A673 (cell line): ENCODE data around the gene MCM9. TPM values are rescaled to one million over a fixed set of nuclear protein-coding genes. Genes with fewer than 3 reads are reported as not detected.

ENCODE experiments used
- BruUV-seq: library from RNA; stranded (reverse); fragments of 400-500 nt; replicated peaks from 2 replicates; lab custom pipeline; 2021; lab: Mats Ljungman, UMichigan
- CTCF ChIA-PET: fragments of 300-600 bp; sonication (Branson Sonifier 250); formaldehyde crosslinking; loops from one replicate; lab custom pipeline; 2022; ENCODE audit warnings: antibody characterized with exemption; lab: Charles Lee
- POLR2A ChIA-PET: fragments of 300-600 bp; sonication (Branson Sonifier 250); formaldehyde crosslinking; loops from one replicate; lab custom pipeline; 2022; ENCODE audit warnings: antibody characterized with exemption; ENCODE audit not compliant: low non-redundant PET; lab: Charles Lee
- DNase-seq: peaks from one replicate; pipeline ENCODE4 v3.0.0-alpha.2; 2015; ENCODE audit warnings: low spot score
- H3K27ac ChIP-seq: fragments of 200-600 bp; sonication (generic); 2 replicates; pipeline ENCODE4 v1.5.1; 2016; ENCODE audit warnings: mixed run types, low read depth, mild to moderate bottlenecking, mixed read lengths, antibody characterized with exemption, low read length; ENCODE audit not compliant: poor library complexity, severe bottlenecking
- H3K27me3 ChIP-seq: fragments of 200-600 bp; sonication (generic); replicated peaks from 2 replicates; pipeline ENCODE4 v1.6.1; 2017; ENCODE audit warnings: mixed run types, low read depth, mild to moderate bottlenecking, mixed read lengths, antibody characterized with exemption, low read length; ENCODE audit not compliant: insufficient read depth, poor library complexity
- H3K36me3 ChIP-seq: fragments of 200-600 bp; sonication (generic); 2 replicates; pipeline ENCODE4 v1.6.1; 2016; ENCODE audit warnings: mixed run types, mild to moderate bottlenecking, mixed read lengths, antibody characterized with exemption, low read length; ENCODE audit not compliant: insufficient read depth, poor library complexity, severe bottlenecking
- H3K4me1 ChIP-seq: fragments of 200-600 bp; sonication (generic); 2 replicates; pipeline ENCODE4 v1.6.1; 2017; ENCODE audit warnings: mixed run types, mild to moderate bottlenecking, mixed read lengths, antibody characterized with exemption, low read length; ENCODE audit not compliant: insufficient read depth, poor library complexity, severe bottlenecking
- H3K4me3 ChIP-seq: fragments of 200-600 bp; sonication (generic); 2 replicates; pipeline ENCODE4 v1.5.1; 2016; ENCODE audit warnings: low read depth, mixed run types, mild to moderate bottlenecking, mixed read lengths, low read length; ENCODE audit not compliant: poor library complexity, severe bottlenecking
- H3K9me3 ChIP-seq: fragments of 200-600 bp; sonication (generic); 2 replicates; pipeline ENCODE4 v1.6.1; 2016; ENCODE audit warnings: mixed run types, low read depth, mild to moderate bottlenecking, mixed read lengths, antibody characterized with exemption, low read length; ENCODE audit not compliant: poor library complexity, severe bottlenecking
- CTCF ChIP-seq: fragments of 300-800, 200-600 bp; sonication (generic); conservative IDR thresholded peaks from 2 replicates; pipeline ENCODE4 v1.5.1; 2017; ENCODE audit warnings: low read depth, mild to moderate bottlenecking, antibody characterized with exemption, low read length, moderate library complexity, mixed read lengths
- EZH2 ChIP-seq: fragments of 200-600 bp; sonication (generic); IDR thresholded peaks from 2 replicates; pipeline ENCODE4 v1.6.1; 2017; ENCODE audit warnings: borderline replicate concordance, low read depth, mild to moderate bottlenecking, mixed read lengths, antibody characterized with exemption, low read length; ENCODE audit not compliant: poor library complexity, severe bottlenecking
- intact Hi-C: fragments of 100-400 bp; cut with micrococcal nuclease; formaldehyde crosslinking; loops from one replicate; pipeline ENCODE4 v1.10.0; 2022; ENCODE audit not compliant: unreplicated experiment
- total RNA-seq: library from RNA; stranded (reverse); gene quantifications from 2 replicates; pipeline ENCODE4 v1.2.3, GENCODE V29; 2021

MCM9 gene
- total RNA-seq, 1 experiment from 2014 or later: 16.9 TPM

- Histone ChIP-seq H3K4me3 (no peak overlapping the region), H3K4me1 (peaks cover 7% of the 10 kb centered on the region), H3K27me3 (no peaks in the 10 kb centered on the region), H3K36me3 (peaks cover 20% of the 10 kb centered on the region), H3K9me3 (no peaks in the 10 kb centered on the region), H3K27ac (no peak overlapping the region)
- intact Hi-C loops: no loop called here
- CTCF ChIA-PET: no interaction called here
- POLR2A ChIA-PET: no interaction called here
- DNase-seq: no peak
- TF ChIP-seq EZH2: no peak
- TF ChIP-seq CTCF: no peak
- BruUV-seq: no TSS peak
Measured at GRCh38 chr6:118932421-118932820, 2.5 kb downstream of the MCM9 start.

GRCh38 chr6:118931436-118931835, 3.5 kb downstream of the MCM9 start:
- no peak overlapping the region for H3K4me3 ChIP-seq
- peaks cover 7% of the 10 kb centered on the region for H3K4me1 ChIP-seq
- no peaks in the 10 kb centered on the region for H3K27me3 ChIP-seq
- H3K9me3 ChIP-seq: no peaks in the 10 kb centered on the region
- intact Hi-C loops: no loop called here
- DNase-seq: no peak
- TF ChIP-seq EZH2 (no peak), CTCF (no peak)
- no TSS peak for BruUV-seq
- ChIA-PET CTCF (no interaction called here), POLR2A (no interaction called here)
- no peak overlapping the region for H3K27ac ChIP-seq
- peaks cover 23% of the 10 kb centered on the region for H3K36me3 ChIP-seq

GRCh38 chr6:118930680-118931079, 4.3 kb downstream of the MCM9 start:
- Histone ChIP-seq H3K9me3 (no peaks in the 10 kb centered on the region), H3K4me1 (peaks cover 7% of the 10 kb centered on the region), H3K27me3 (no peaks in the 10 kb centered on the region), H3K4me3 (no peak overlapping the region), H3K36me3 (peaks cover 24% of the 10 kb centered on the region), H3K27ac (no peak overlapping the region)
- POLR2A ChIA-PET: no interaction called here
- intact Hi-C loops: no loop called here
- TF ChIP-seq EZH2 (no peak), CTCF (no peak)
- no peak for DNase-seq
- no TSS peak for BruUV-seq
- CTCF ChIA-PET: no interaction called here
